SH-SY5Y (cell line): ENCODE data around the gene PREX1.

Experiments used
- GATA2 ChIP-seq: IDR thresholded peaks from 2 replicates; pipeline ENCODE4 v1.6.1; 2011; ENCODE audit warnings: mild to moderate bottlenecking, low read depth, low read length
- GATA3 ChIP-seq: IDR thresholded peaks from 2 replicates; pipeline ENCODE4 v1.6.1; 2011; ENCODE audit warnings: low read depth, mild to moderate bottlenecking, low read length, moderate library complexity

The PREX1 gene

GRCh38 chr20:48681873-48682426, 145.8 kb downstream of the PREX1 start:
- TF ChIP-seq GATA3 (no peak), GATA2 (no peak)

- TF ChIP-seq GATA2 (no peak), GATA3 (no peak)
Observed at GRCh38 chr20:48681201-48681872, 146.5 kb downstream of the PREX1 start.

GRCh38 chr20:48680650-48681049, 147.1 kb downstream of the PREX1 start:
- TF ChIP-seq GATA3 (no peak), GATA2 (no peak)

- no peak for TF ChIP-seq GATA2
- no peak for TF ChIP-seq GATA3
Observed at GRCh38 chr20:48679599-48679998, 148.2 kb downstream of the PREX1 start.

GRCh38 chr20:48679011-48679410, 148.8 kb downstream of the PREX1 start:
- no peak for TF ChIP-seq GATA2
- no peak for TF ChIP-seq GATA3

- no peak for TF ChIP-seq GATA3
- no peak for TF ChIP-seq GATA2
Observed at GRCh38 chr20:48678421-48678820, 149.4 kb downstream of the PREX1 start.

GRCh38 chr20:48676795-48677460, 150.9 kb downstream of the PREX1 start:
- TF ChIP-seq GATA3 (no peak), GATA2 (no peak)

GRCh38 chr20:48676125-48676524, 151.7 kb downstream of the PREX1 start:
- no peak for TF ChIP-seq GATA2
- TF ChIP-seq GATA3, result no peak

- TF ChIP-seq GATA3 (no peak), GATA2 (no peak)
Observed at GRCh38 chr20:48674461-48674860, 153.3 kb downstream of the PREX1 start.

GRCh38 chr20:48673507-48673906, 154.3 kb downstream of the PREX1 start:
- TF ChIP-seq GATA3, result no peak
- TF ChIP-seq GATA2, result no peak

- TF ChIP-seq GATA2 (no peak), GATA3 (no peak)
Observed at GRCh38 chr20:48672324-48672723, 155.5 kb downstream of the PREX1 start.

- TF ChIP-seq GATA2 (no peak), GATA3 (no peak)
Observed at GRCh38 chr20:48671141-48671540, 156.7 kb downstream of the PREX1 start.

- no peak for TF ChIP-seq GATA2
- no peak for TF ChIP-seq GATA3
Observed at GRCh38 chr20:48669946-48670605, 157.7 kb downstream of the PREX1 start.

GRCh38 chr20:48668451-48668946, 159.3 kb downstream of the PREX1 start:
- TF ChIP-seq GATA3 (no peak), GATA2 (no peak)
